MCF 10A (cell line): ENCODE data around the gene ARHGAP18. TPM values are rescaled to one million over a fixed set of nuclear protein-coding genes. Genes with fewer than 3 reads are reported as not detected.

Experiments
- BruUV-seq: library from RNA; stranded (reverse); fragments of 400-500 nt; replicated peaks from 2 replicates; lab custom pipeline; 2021; lab: Mats Ljungman, UMichigan
- CTCF ChIA-PET: fragments of 300-600 bp; sonication (Branson Sonifier 250); formaldehyde crosslinking; extraction: SDS; loops from one replicate; lab custom pipeline; 2021; ENCODE audit warnings: antibody characterized with exemption, inconsistent platforms; lab: Yijun Ruan, JAX
- POLR2A ChIA-PET: fragments of 300-600, 350-650 bp; sonication (Branson Sonifier 250); formaldehyde crosslinking; extraction: SDS; loops from one replicate; lab custom pipeline; 2020; ENCODE audit warnings: antibody characterized with exemption, inconsistent platforms; lab: Yijun Ruan, JAX
- DNase-seq: peaks from one replicate; pipeline ENCODE4 v3.0.0-alpha.2; 2018; ENCODE audit not compliant: unreplicated experiment
- H3K27ac Mint-ChIP-seq: one replicate; pipeline ENCODE4 v1.8.0; 2022; ENCODE audit warnings: mild to moderate bottlenecking, low read depth, mixed read lengths; ENCODE audit not compliant: unreplicated experiment
- H3K27me3 Mint-ChIP-seq: one replicate; pipeline ENCODE4 v1.8.0; 2022; ENCODE audit warnings: mixed read lengths; ENCODE audit not compliant: insufficient read depth, unreplicated experiment
- H3K36me3 Mint-ChIP-seq: one replicate; pipeline ENCODE4 v1.8.0; 2022; ENCODE audit warnings: mild to moderate bottlenecking, moderate library complexity, mixed read lengths; ENCODE audit not compliant: insufficient read depth, unreplicated experiment
- H3K4me1 Mint-ChIP-seq: one replicate; pipeline ENCODE4 v1.8.0; 2022; ENCODE audit warnings: mixed read lengths; ENCODE audit not compliant: insufficient read depth, unreplicated experiment
- H3K4me3 Mint-ChIP-seq: one replicate; pipeline ENCODE4 v1.8.0; 2022; ENCODE audit warnings: mild to moderate bottlenecking, moderate library complexity, mixed read lengths; ENCODE audit not compliant: unreplicated experiment
- H3K9me3 Mint-ChIP-seq: one replicate; pipeline ENCODE4 v1.8.0; 2022; ENCODE audit warnings: mixed read lengths; ENCODE audit not compliant: unreplicated experiment
- CTCF ChIP-seq: fragments of 200-600 bp; IDR thresholded peaks from one replicate; pipeline ENCODE4 v1.8.0; 2022; ENCODE audit warnings: antibody characterized with exemption, mild to moderate bottlenecking; ENCODE audit not compliant: unreplicated experiment
- intact Hi-C: fragments of 100-400 bp; cut with micrococcal nuclease; formaldehyde crosslinking; loops from 2 replicates; pipeline ENCODE4 v1.14.1; 2022
- total RNA-seq: library from RNA; stranded (reverse); gene quantifications from 2 replicates; pipeline ENCODE4 v1.2.3, GENCODE V29; 2022

The ARHGAP18 gene
- total RNA-seq, 1 experiment from 2014 or later: 22.9 TPM

- no peak for TF ChIP-seq CTCF
- Mint-ChIP-seq H3K4me3 (peak overlapping the region; percentile 14), H3K9me3 (no peaks in the 10 kb centered on the region), H3K36me3 (no peaks in the 10 kb centered on the region), H3K4me1 (peaks cover 46% of the 10 kb centered on the region), H3K27me3 (no peaks in the 10 kb centered on the region), H3K27ac (peak overlapping the region; percentile 90)
- CTCF ChIA-PET: interaction anchor here (0.6 kb wide), 1 partner anchor 40 kb away, joined by 3 read pairs; no protein-coding TSS in a partner anchor
- TSS peak; percentile 70 for BruUV-seq
- POLR2A ChIA-PET: interaction anchor here (0.6 to 4.3 kb wide), 8 partner anchors 11 to 73 kb away, joined by 3 to 35 read pairs (median 4); partner anchors contain the start of gene ARHGAP18
- intact Hi-C loops: loop anchor here (10.0 kb wide), 1 partner anchor 178 kb away; no protein-coding TSS in a partner anchor
- DNase-seq: no peak
These were observed 37.7 kb downstream of the ARHGAP18 start for GRCh38 chr6:129672341-129672682.

GRCh38 chr6:129671442-129672340 lies 38.3 kb downstream of the ARHGAP18 start:
- Mint-ChIP-seq H3K4me1 (peaks cover 46% of the 10 kb centered on the region), H3K9me3 (no peaks in the 10 kb centered on the region), H3K27ac (peak overlapping the region; percentile 90), H3K27me3 (no peaks in the 10 kb centered on the region), H3K4me3 (peak overlapping the region; percentile 14), H3K36me3 (no peaks in the 10 kb centered on the region)
- ChIA-PET CTCF (no interaction called here), POLR2A (interaction anchor here (0.8 to 4.3 kb wide), 8 partner anchors 11 to 72 kb away, joined by 3 to 35 read pairs (median 4); partner anchors contain the start of gene ARHGAP18)
- TF ChIP-seq CTCF: no peak
- intact Hi-C loops: loop anchor here (10.0 kb wide), 1 partner anchor 177 kb away; no protein-coding TSS in a partner anchor
- DNase-seq: peak; percentile 58
- no TSS peak for BruUV-seq

- Mint-ChIP-seq H3K9me3 (no peaks in the 10 kb centered on the region), H3K27ac (peak overlapping the region; percentile 90), H3K4me3 (no peak overlapping the region), H3K36me3 (no peaks in the 10 kb centered on the region), H3K4me1 (peaks cover 49% of the 10 kb centered on the region), H3K27me3 (no peaks in the 10 kb centered on the region)
- no peak for TF ChIP-seq CTCF
- DNase-seq: no peak
- ChIA-PET POLR2A (interaction anchor here (1.0 to 1.4 kb wide), 3 partner anchors 9 to 38 kb away, joined by 3 to 6 read pairs (median 4); no protein-coding TSS in a partner anchor), CTCF (interaction anchor here (0.6 to 0.8 kb wide), 3 partner anchors 38 to 73 kb away, joined by 3 to 4 read pairs (median 3); no protein-coding TSS in a partner anchor)
- no TSS peak for BruUV-seq
- intact Hi-C loops: loop anchor here (10.0 kb wide), 1 partner anchor 176 kb away; no protein-coding TSS in a partner anchor
These were observed 39.3 kb downstream of the ARHGAP18 start for GRCh38 chr6:129670634-129671033.

GRCh38 chr6:129667621-129668020 lies 42.4 kb downstream of the ARHGAP18 start:
- Mint-ChIP-seq H3K4me3 (no peak overlapping the region), H3K27me3 (no peaks in the 10 kb centered on the region), H3K9me3 (no peaks in the 10 kb centered on the region), H3K27ac (no peak overlapping the region), H3K4me1 (peaks cover 35% of the 10 kb centered on the region), H3K36me3 (no peaks in the 10 kb centered on the region)
- BruUV-seq: no TSS peak
- intact Hi-C loops: loop anchor here (1.0 to 5.0 kb wide), 2 partner anchors 65 to 69 kb away; no protein-coding TSS in a partner anchor
- TF ChIP-seq CTCF: no peak
- DNase-seq: peak; percentile 84
- ChIA-PET POLR2A (interaction anchor here (1.0 to 1.4 kb wide), 2 partner anchors 24 to 42 kb away, joined by 4 to 5 read pairs; partner anchors contain the start of gene ARHGAP18), CTCF (no interaction called here)
